GM21447 (cell line): ENCODE data around the gene TNC.
A peak's percentile ranks its signal among the peaks of the same experiment; 100 is the strongest.

ENCODE experiments used
- ATAC-seq: cut with Tn5 transposase; IDR thresholded peaks from one replicate; pipeline ENCODE4 v1.9.1; 2021; ENCODE audit not compliant: unreplicated experiment

Gene TNC

DNA sequence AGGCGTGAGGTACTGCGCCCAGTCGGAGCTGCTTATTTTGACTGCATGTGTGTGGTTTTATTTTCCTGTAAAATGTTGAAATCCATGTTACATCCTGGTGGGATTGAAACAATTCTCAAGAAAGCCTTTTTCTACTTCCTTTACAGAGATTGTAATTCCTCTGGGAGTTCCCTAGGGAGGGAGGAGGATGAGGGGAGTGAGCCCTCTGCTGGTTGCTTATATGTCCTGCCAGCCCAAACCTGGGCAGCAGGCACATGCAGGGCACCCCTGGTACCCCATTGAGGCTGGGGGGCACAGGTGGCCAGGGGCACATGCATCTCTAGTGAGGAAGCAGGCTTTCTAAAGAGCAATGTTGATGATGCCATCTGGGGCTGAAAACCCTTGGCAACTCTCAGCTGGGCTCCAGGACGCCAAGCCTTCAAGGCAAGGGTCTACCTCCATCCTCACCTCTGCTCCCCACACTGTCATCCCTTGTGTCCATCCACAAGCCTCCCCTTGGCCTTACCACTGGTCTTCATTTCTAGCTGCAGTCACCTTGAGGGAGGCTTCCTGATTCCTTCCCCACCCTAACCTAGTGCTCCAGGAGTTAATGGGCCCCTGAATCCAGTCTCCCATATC lies 102.8 kb downstream of the TNC start:
- no peak for ATAC-seq

DNA sequence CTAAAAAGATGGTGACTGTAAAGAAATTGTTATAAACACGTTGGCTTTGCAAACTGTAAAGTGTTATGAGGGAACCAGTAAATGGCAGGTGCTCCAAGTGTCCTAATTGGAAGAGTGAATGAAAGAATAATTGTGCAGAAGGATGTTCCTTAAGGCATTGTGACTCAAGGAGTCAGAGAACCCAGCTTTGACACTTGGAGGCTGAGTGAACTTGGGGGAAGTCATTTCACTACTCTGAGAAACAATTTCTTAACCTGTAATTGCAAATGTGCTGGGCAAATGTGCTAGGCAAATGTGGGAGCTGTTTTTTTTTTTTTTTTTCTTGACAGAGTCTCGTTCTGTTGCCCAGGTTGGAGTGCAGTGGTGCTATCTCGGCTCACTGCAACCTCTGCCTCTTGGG lies 103.5 kb downstream of the TNC start:
- no peak for ATAC-seq

DNA sequence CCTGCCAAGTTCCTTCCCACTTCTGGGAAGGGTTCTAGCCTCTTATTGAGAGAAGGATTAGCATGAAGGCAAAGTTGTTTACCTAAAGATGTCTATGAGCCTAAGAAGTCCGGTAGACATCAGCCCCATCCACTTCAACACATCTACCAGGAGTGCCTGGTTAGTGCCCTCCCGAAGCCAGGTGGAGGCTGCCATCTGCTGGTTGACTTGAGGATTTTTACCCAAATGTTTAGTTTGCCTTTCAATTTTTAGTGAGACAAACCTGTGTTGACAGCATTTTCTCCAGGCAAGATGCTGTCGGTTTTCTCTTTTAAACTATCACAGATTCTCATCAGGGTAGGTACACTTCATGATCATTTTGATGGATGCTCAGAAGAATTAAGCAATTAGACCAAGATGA lies 104.0 kb downstream of the TNC start:
- peak; percentile 57 for ATAC-seq

DNA sequence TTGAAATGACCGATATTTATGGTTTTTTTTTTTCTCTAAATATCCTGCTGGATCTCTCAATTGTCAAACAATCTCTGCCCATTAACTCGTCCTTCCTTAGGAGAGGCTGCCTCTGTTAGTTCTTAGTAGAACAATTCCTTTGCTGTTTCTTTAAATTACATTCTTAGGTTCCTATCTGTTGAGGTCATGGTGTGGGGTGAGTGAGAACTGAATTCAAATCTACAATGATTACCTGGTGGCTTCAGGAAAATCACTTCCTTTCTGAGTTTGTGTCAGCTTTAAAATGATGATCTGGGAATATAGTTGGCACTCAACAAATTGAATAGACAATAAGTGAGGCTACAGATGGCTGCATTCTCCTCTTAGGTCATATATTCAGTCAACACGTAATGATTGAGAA lies 105.5 kb downstream of the TNC start:
- no peak for ATAC-seq

DNA sequence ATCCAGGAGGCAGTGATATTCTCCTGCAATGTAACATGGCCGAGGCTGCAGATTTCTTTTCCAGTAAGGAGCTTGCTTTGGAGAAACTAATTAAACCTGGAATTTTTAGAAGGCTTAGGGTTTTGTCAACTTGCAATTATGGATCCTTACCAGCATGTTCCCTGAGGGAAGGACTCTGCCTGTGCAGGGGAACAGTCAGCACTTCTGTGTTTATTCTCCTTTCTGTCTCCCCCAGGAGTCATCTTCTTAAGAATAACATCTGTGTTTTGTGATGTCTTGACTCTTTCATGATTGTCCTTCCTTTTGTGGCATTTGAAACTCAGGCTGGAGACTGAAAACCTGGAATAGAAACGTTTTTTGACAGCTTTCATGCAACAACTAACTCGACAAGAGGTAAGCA lies 107.1 kb downstream of the TNC start:
- ATAC-seq, result no peak

DNA sequence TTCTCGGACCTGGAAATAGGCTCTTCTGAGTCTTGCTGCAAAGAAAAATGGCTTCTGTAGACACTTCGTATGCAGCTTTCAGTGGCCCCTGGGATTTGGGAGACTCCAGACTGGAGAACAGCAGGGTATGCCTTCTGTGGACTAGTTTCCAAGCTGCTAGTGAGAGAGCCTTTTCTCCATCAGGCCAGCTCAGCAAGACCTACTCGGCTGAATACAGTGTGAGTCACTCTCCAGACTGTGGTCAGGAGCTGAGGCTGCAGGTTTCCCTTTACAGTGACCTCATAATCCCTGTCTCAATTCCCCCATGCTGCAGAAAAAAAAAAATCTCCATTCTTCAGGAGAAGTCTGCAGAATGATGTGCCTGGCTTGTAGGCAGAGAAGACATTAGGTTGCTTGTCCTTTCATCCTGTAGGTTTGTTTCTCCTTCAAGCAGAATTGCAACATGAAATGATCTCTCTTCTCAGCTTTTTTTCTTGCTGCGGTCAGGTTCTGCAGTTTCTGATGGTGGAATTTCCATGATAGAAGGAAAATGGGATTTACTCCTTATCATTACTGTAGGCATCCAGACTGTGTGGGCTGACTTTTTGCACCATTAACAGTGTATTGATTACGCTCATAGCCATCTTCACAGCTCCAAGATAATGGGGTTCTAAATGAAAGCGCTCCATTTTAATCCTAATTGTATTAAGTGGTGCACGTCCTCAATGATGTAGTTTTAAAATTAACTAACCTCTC lies 109.3 kb downstream of the TNC start:
- ATAC-seq, result no peak

DNA sequence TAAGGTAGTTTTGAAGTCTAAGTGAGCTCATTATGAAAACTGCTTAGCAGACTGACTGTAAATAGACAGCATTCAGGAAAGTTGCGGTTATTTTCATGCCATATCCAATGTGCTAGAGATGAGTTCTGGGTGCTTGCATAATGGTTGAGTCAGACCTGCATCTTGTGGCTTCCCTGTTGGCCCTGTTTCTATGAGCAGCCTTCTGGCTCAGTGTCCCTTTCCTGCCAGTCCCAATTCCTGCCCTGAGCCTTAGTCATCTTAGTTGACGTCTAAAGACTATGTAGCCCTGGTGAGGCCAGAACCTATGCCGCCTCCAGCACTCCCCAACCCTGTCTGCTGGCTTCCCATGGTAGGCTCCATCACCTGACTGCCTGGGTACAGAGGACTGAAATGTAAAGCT lies 111.3 kb downstream of the TNC start:
- no peak for ATAC-seq

DNA sequence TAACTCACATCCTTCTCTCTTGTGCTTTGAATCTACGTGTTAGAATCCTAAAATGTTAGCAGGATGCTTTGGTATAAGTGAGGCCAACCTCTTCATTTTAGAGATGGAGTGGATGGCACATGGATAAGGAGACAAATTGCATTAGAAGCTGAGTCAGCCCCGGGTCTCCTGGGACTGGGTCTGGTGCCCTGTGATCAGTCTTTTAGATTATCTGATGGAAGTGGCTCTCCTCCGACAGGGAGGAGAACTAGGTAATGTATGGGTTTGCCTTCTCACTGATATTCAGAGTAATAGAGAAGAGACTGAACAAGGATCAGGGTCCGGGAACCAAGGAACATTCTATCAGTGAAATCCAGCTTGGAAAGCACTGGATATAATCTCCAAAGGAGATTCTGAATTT lies 112.6 kb downstream of the TNC start:
- no peak for ATAC-seq

DNA sequence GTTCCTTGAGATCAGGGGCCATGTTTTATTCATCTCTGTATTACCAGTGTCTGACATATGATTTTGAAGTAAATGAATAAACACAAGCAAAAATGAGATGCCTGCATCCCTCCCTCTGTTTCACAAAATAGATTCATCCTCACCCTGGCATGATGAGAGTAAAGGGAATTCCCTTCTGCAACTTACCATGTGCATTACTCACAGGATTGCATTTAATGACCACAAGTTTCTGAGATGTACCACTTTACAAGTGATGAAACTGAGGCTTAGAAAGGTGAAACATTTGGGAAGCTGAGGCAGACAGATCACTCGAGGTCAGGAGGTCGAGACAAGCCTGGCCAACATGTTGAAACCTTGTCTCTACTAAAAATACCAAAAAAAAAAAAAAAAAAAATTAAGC lies 113.4 kb downstream of the TNC start:
- ATAC-seq, result no peak

DNA sequence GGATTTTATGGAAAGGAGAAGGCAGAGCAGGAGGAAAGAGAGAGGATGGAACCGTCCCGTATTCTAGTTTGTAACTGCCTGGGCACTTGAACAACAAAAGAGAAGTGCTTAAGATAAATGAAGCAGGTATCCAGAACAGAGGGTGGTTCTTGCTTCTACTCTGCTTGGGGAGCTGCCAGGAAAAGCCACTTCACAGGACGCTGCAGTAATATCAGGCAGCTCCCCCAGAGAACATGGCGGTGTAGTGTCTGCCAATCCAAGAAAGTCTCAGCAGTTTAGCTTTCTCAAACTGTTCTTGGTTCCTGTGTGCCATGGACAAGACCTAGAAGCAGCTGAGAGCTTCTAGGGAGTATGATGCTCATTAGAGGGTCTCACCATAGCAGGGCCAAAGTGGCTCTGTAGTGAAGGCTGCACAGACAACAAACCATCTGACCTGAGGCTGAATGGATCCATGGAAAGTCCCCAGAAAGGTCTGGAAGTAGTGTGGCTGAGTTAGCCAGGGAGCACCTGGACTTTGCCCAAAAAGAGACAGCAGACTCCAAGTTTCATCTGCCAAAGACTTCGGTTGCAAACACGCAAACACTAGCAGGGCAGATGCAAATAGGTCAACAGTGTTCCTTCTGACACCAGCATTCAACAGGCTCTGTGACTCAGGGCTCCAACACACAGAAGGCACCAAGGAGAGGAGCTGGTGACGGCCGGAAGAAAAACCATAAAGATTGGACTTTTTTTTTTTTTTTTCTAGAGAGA lies 115.4 kb downstream of the TNC start:
- no peak for ATAC-seq

DNA sequence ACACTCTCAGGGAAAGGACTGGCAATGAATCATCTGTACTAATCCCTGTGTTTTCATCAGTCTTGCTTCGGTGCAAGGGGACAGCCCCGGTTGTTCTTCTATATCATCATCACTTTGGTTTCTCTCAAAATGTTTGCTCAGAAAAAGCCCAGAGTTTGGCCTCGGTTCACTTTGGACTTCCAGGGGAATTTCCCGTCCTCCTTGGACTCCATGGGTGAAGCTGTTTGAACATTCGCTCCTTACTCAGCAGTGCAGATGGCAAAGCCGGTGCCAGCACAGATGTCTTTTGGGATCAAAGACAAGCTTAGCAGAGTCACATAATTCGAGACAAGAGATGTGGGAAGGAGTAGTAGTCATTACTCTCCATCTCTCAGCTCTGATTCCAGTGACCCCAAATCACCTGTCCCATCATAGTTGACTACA lies 117.7 kb downstream of the TNC start:
- no peak for ATAC-seq

DNA sequence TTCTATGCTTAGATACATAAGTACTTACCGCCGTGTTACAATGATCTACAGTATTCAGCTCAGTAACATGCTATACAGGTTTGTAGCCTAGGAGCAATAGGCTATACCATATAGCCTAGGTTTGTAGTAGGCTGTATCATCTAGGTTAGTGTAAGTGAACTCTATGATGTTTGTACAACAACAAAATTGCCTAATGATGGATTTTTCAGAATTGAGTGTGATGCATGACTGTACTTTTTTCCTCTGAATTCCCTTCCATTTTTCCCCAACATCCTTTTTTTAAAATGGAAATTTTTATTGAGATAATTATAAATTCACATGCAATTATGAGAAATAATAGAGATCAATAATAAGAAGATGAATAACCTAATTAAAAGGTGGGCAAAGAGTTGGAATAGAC lies 119.6 kb downstream of the TNC start:
- no peak for ATAC-seq

DNA sequence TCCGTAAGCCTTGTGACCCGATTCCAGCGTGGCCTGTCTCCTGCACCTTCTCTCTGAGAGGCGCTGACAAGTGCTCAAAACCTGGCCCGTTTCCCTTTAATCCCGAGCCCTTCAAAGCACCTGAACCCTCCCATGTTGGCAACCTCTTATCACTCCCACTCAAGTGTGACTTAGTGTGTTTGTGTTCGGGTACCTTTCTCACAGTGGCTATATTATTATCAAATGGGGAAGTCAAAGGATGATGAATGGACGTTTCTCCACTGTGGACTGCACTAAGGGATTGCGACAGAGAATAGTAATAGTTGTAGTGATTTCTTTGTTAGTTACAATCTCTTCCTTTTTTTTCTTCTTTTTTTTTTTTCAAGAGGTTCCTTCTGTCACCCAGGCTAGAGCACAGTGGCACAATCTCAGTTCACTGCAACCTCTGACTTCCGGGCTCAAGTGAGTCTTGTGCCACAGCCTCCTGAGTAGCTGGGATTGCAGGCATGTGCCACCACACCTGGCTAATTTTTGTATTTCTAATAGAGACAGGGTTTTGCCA lies 122.2 kb downstream of the TNC start:
- no peak for ATAC-seq

DNA sequence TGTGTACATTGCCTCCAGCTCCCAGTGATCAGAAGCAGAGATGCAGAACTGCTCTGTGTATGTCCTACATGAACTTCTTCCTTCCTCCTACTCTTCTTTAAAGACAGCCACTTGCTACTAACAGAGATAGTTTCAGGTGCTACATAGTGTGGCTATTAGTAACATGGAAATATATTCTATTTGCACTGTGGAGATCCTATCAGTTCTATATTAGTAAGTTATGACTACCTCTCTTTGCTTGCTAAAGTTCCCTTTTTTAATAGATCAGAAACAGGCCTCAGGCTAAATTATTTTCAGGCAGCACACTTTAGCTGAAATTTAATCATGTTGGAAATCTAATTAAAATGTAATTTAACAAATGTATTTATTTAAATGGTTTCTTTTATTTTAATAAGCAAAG lies 123.2 kb downstream of the TNC start:
- ATAC-seq, result no peak

DNA sequence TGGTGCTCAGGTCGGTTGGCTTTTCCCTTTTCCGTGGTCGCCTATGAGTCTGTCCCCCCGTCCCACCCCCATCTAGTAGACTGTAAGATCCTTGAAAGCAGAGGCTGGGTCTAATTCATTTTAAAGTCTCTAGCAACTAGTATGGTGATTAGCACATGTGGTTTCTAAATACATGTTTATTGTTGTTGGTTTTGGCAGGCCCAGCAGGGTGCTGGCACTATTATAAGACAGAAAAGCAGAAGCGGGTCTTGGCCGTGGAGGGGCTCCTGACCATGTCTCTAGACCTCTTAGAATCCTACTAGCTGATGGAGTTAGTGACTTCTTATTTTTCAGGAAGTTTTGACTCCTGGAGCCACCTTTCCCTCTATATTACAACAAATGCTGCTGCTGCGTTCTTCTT lies 126.1 kb downstream of the TNC start:
- ATAC-seq, result no peak

DNA sequence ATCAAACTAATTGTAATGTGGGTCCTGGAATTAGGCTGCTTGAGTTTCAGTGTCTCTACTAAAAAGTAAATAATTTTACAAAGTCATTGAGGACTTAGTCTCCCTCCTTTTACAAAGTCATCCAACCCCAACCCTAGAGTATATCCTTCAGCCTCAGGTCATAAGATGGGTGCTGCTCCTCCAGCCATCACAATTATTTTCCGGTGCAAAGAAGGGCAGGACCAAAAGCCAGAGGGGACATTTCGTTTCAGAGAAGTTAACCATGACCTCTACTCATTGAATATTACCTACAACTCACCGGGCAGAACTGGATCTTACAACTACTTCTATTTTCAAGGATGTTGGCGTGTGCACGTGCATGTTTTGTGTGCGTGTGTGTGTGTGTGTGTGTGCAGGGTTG lies 127.1 kb downstream of the TNC start:
- ATAC-seq, result no peak

DNA sequence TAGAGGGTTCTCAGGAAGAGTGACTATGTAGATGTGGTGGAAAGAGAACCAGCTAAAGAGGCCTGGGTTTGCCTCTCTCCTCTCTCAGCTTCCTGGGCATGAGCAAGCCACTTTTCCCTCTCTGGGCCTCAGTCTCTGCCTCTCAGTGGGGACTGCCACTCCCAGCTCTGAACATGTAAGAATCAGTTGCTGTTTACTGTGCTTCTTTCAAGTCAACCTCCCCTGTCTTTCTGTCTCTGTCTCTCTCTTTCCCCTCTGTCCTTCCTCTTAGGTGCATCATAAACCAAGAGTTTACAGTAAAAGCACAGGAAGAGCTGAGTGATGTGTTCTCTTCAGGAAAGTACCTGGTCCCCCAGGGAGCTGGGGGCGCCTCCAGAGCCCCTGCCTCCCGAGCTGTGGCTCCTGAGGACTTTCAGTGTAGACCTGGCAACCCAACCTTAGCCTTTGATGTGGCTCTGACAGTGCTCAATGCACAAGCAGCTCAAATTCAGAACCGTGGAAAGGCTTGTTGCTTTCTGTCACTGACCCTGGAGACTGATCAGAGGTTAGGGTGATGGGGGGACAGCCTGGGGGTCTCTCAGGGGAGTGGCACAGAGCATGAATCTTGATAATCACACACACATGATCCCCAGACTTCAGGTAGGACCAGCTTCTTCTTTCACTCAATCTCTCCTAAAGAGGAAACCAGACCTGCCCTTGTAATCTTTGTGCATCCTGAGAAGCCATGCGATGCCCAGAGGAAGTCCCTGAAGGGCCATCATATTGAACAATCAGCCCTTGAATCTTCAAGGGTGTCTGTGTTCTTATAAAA lies 128.2 kb downstream of the TNC start:
- peak; percentile 56 for ATAC-seq

DNA sequence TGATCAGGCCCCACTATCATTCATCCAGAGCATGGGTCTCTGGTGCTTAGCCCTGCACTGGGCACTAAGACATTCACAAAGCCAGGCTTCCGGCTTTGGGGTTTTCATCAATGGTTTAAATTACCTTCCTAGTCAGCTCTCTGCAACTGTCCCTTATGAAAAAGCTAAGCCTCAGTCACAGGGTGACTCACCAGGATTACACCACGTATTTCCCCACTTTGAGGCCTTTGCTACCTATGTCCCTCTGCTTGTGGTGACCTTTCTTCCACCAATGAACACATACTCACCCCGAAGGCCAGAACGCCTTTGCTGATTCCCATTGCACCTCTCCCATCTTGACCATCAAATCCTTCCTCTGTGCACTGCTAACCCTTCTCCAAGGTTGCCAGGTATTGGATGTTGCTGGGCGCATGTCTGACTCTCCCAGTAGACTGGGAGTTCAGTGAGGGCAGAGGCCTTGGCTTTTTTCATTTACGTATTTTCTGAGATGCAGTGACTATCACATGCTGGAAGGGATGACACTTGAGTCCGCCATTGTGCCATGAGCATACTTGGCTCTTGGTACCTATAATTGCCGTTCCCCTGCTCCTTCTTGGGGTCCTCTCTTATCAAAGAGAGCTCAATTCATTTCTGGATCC lies 128.9 kb downstream of the TNC start:
- peak; percentile 53 for ATAC-seq

DNA sequence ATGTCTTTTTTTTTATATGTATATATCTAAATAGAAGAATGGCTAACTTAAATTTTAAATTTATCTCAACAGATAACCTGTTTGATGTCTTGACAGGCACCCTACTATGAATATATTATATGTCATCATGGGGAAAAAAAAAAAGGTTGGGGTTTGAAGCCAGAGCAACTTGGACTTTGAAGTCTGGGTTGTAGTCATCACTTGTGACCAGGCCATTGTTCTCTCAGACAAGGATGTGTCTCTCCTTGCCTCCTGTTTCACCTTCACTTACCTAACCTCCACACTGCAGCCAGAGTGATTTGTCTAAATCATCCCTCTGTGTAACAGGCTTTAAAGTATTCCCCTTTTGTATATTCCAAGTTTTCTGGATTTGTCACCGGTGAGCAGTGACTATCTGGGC lies 130.8 kb downstream of the TNC start:
- ATAC-seq, result no peak

DNA sequence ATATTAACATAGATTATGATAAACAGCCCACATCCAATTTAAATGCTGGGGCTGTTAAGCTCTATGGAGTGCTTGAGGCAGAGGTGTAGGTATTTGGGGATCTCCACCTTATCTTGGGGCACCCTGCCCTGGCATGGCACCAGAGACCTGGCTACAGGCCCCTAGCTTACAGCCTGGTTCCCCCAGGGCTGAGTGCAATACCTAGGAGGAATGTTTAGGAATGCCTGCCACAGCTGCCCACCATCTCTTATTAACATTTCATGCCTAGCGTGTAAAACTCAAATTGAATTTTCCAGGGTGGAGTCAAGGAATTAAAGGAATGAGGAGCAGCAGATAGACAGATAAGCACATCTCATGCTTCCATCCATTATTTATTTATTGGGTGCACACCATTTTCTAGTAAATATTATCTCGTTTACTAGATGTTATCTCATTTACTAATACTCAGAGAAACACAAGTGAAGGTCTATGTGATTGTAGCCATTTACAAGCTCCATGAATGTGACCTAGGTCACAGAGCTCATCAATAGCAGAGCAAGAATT lies 131.9 kb downstream of the TNC start:
- ATAC-seq, result no peak
